HG03442 (cell line): ENCODE results near the gene RPL19.
A peak's percentile ranks its signal among the peaks of the same experiment; 100 is the strongest.
"Not testable (repeated sequence)": the region's sequence is repeated elsewhere in the genome, so short reads cannot be mapped to it uniquely, and the experiment has no call there.

Experiments
- ATAC-seq: cut with Tn5 transposase; IDR thresholded peaks from one replicate; pipeline ENCODE4 v1.9.1; 2021; ENCODE audit warnings: mild to moderate bottlenecking, moderate library complexity; ENCODE audit not compliant: unreplicated experiment

RPL19 gene

DNA sequence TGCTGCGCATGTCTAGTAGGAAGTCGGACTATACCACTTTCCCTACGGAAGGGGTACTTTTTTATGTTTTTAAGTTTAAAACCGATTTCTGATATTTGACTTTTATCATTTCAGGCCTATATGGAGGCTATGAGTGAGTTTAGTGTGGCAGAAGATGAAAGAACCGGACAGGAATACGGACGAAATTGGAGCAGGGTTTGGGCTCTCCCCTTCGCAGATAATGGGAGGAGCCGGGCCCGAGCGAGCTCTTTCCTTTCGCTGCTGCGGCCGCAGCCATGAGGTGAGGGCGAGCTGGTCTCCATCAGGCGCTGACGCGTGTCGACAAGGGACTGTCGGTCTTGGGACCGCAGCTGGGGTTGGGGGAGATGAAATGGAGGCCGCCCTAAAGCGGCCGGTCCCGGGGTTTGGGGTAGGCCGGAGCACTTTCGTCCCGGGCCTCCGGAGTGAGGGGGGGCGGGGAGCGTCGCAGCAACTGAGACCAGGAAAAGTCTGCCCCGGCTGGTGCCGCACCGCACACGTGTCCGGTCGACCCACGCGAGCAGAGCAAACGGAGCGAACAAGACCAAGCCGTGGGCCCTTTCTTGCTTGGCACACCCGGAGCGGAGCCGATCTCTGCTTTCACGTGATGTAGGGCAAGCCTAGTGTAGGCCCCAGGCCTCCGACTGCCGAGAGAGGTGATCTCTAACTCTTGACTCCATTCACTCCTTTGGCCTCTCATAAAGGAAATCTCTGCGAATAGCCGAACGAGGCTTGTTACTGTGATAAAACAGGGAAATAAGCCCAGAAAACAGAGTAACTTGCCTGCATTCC, at the start of gene RPL19:
TSS of gene RPL19 (plus strand) at position 214 of the 810 bp plus-strand sequence. CDS start at position 276, 62 bp downstream.
- peak; percentile 44 for ATAC-seq

DNA sequence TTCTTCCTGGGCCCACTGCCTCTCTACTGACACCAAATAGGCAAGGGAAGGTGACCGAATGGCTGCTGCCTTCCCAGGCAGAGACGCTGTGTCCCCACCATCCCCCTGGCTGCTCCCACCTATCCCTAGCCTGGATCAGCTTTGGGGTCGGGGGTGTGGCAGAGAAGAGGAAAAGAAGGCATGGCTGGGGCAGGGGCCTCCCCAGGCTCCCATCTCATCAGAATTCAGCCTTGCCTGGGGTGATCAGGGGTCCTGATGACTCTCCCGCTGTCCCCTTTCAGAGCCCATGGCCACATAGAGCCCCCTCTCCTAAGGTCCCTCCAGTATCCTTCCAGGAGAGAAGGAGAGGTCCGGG, 49.3 kb upstream of the RPL19 start:
- no peak for ATAC-seq

GRCh38 chr17:39151150-39151942, 48.7 kb upstream of the RPL19 start, which contains the start of gene PLXDC1:
PLXDC1 (minus strand) TSS chr17:39151637; CDS start chr17:39151437, 200 bp downstream.
- no peak for ATAC-seq

GRCh38 chr17:39151943-39152818, 47.9 kb upstream of the RPL19 start:
- ATAC-seq: no peak

DNA sequence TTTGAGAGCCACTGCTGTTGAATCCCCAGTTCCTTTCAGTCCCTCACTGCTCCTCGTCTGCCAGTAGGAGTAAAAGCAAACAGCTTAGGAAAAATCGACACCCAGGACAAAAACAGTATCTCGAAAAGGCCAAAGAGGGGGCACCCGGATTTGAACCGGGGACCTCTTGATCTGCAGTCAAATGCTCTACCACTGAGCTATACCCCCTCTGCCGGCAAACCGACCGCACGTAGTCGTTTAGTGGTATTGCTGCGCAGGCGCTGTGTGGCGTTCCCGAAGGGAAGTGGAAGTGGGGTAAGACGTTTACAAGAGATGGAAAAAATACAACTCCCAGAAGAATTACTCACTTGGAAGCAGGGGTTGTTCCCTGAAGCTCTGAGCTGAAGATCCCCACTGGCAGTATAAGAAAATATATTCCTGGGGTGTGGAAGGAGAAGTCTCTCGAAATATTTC, 46.5 kb upstream of the RPL19 start:
- ATAC-seq: peak; percentile 35

GRCh38 chr17:39155654-39156053, 44.4 kb upstream of the RPL19 start:
- ATAC-seq: no peak

DNA sequence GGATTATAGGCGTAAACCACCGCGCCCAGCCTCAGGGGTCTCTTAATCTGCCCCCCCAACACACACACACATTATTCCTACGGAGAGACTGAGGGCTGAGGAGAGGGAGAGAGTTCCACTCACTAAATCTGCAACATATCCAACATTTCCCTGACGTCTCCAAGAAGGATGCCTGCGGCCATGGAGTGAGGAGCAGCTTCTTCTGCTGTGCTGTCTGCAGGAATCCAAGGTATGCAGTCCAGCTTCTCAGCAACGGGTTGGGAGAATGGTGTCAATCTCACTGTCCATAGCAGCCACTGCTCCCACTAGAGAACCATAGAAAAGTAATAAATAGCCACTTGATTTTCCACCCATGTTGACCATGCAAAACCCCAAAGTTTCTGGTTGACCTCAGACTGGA, 43.6 kb upstream of the RPL19 start:
- no peak for ATAC-seq

DNA sequence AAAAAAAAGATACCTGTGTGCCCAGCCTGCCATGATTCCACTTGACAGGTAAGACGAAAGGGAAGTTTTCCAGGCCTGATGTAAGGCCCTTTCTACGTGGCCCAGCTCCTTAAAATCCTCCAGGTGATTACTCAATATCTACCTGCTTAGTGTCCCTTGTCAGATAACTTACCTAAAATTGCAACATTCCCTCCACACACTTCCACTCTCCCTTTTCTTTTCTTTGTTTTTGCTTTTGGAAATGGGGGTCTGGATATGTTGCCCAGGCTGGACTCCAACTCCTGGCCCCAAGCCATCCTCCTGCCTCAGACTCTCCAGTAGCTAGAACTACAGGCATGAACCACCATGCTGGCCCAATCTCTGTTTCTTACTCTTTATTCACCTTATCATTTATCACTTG, 41.5 kb upstream of the RPL19 start:
- ATAC-seq: no peak

- no peak for ATAC-seq
Measured at GRCh38 chr17:39161962-39162361, 38.1 kb upstream of the RPL19 start.

DNA sequence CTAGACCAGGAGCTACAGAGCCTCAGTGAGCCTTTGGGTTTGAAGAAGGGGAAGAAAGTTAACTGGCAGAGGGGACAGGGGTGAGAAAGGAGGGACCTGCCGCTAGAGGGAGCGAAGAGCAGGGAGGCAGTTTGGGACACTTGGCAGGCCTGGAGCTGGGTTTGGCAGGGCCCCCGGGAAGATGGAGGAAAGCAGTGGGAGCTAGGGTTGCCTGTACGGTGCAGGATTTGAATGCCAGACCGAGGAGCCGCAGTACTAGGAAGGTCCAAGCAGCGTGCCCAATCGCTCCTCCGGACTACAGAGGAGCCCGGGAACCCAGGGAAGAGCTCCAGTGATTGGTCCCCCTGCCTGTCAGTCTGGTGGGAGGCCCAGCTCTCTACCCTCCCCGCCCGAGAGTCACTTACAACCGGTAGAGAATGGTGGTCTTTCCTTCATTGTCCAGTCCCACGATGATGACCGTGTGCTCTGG, 35.4 kb upstream of the RPL19 start:
- peak; percentile 69 for ATAC-seq

DNA sequence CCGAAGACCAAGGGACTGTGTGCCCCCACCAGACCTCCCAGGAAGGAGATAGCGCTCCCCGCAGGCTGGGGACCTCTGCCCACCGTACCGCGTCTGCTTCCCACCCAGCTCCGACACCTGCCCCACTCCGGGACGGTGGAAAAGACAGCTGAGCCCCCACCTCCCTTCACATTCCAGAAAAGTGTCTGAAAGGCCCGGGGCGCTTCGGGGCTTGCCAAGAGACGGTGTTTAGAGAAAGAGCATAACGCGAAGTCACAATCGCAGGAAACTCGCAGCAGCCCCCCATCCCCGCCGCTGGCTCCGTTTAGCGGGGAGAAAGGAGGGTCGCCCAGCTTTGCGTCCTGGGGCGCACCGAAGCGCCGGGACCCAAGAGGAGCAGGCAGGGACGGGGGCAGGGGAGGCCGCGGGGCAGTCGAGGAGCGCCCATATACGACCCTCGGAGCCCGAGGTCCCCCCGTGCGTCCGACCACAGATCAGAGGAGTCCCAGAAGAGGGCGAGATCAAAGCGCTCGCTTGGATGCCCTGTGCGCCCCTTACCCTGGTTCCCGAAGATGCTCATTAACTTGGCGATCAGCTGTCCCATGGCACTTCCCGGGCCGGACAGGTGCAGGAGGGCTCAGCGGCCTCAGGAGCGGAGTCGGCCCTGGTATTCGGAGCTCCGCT, 34.8 kb upstream of the RPL19 start:
- ATAC-seq: no peak

- ATAC-seq: no peak
Measured at GRCh38 chr17:39165841-39166349, 34.2 kb upstream of the RPL19 start, which contains the start of gene ARL5C. ARL5C (minus strand) TSS chr17:39166161; CDS start chr17:39165760, 401 bp downstream.

DNA sequence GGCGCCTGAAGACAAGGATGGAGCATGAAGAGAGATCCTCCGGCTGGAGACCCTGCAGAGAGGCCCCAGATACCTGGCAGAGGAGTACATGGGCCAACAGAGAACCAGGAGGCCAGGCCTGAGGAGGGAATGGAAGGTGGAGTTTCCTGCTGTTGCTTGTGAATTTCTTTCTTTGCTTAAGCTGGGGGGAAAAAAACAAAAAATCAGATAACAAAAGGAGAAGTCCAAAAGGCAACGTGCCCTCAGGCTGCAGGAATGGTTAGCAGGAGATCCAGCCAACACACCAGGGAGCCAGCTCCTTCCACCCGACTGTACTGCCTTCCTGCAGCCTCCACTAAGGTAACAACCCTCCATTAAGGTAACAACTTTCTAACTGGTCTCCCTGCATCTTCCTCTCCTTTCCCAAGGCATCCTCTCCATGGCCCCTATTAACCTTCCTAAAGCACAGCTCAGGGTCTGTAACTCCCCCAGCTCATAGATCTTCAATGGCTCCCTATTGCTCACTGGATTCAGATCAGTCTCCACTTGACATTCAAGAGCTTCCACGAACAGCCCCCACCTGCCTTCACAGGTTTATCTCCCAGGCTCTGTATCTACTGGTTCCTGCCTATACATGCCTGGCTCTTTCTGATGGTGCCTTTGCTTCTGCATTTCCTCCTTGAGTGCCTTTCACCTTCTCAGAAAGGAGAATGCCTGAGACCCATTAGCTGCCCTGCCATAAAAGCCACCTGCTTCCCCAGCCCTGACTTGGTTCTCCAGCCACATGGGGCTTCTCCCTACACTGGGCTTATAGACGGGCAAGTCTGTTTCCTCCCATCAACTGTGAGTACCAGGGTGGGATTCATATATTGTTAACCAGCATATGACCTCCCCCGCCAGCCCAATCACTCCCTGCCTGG, 33.4 kb upstream of the RPL19 start:
- ATAC-seq: no peak

- no peak for ATAC-seq
Measured at GRCh38 chr17:39167476-39167875, 32.6 kb upstream of the RPL19 start.

DNA sequence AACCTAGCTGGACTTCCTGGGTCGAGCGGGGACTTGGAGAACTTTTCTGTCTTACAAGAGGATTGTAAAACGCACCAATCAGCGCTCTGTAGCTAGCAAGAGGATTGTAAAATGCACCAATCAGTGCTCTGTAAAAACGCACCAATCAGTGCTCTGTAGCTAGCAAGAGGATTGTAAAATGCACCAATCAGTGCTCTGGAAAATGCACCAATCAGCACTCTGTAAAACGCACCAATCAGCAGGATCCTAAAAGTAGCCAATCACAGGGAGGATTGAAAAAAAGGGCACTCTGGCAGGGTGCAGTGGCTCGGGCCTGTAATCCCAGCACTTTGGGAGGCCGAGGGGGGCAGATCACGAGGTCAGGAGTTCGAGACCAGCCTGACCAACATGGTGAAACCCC, 31.6 kb upstream of the RPL19 start:
- not testable (repeated sequence) for ATAC-seq

GRCh38 chr17:39169101-39169500, 31.0 kb upstream of the RPL19 start:
- no peak for ATAC-seq

GRCh38 chr17:39169518-39169917, 30.6 kb upstream of the RPL19 start:
- no peak for ATAC-seq

GRCh38 chr17:39170109-39170508, 30.0 kb upstream of the RPL19 start:
- no peak for ATAC-seq

GRCh38 chr17:39170558-39170957, 29.5 kb upstream of the RPL19 start:
- no peak for ATAC-seq
